Common myeloid progenitor, CD34-positive (primary cell): Measurements from ENCODE around the gene MPZL3.
A peak's percentile ranks its signal among the peaks of the same experiment; 100 is the strongest.

Source experiments
- CTCF ChIA-PET: fragments of 350-600 bp; sonication (Branson Sonifier 250); formaldehyde crosslinking; loops from one replicate; lab custom pipeline; 2021; ENCODE audit warnings: antibody characterized with exemption; lab: Charles Lee
- POLR2A ChIA-PET: fragments of 350-600 bp; sonication (Branson Sonifier 250); formaldehyde crosslinking; loops from one replicate; lab custom pipeline; 2021; ENCODE audit warnings: antibody characterized with exemption; lab: Charles Lee
- DNase-seq, 3 donors: peaks; one replicate each; pipeline versions ENCODE4 v3.0.0 to v3.0.0-alpha.2; 2013
- H3K27ac ChIP-seq, 2 experiments: 1 replicate in 1 of 2; 2 replicates in 1 of 2; pipeline ENCODE4 v1.7.0; 2013; ENCODE audit warnings: inconsistent platforms in 2 of 2, low read length in 2 of 2, mild to moderate bottlenecking in 2 of 2, low read depth in 1 of 2, moderate library complexity in 1 of 2; ENCODE audit not compliant: severe bottlenecking in 2 of 2, insufficient read depth in 1 of 2, poor library complexity in 1 of 2
- H3K27me3 ChIP-seq, 5 experiments: replicated peaks in 2 of 5; 1 replicate in 3 of 5; 2 replicates in 2 of 5; pipeline versions ENCODE4 v1.6.1 to v1.7.0; 2013; ENCODE audit warnings: low read length in 4 of 5, mild to moderate bottlenecking in 2 of 5, moderate library complexity in 2 of 5, inconsistent platforms in 1 of 5; ENCODE audit not compliant: insufficient read depth in 5 of 5, control insufficient read depth in 4 of 5
- H3K36me3 ChIP-seq, 4 experiments: 1 replicate in 2 of 4; 2 replicates in 2 of 4; pipeline versions ENCODE4 v1.6.1 to v1.7.0; 2013; ENCODE audit warnings: low read length in 3 of 4, control low read depth in 1 of 4, mild to moderate bottlenecking in 1 of 4; ENCODE audit not compliant: control insufficient read depth in 4 of 4, insufficient read depth in 4 of 4
- H3K4me1 ChIP-seq, 4 experiments: 1 replicate in 3 of 4; 2 replicates in 1 of 4; pipeline versions ENCODE4 v1.6.1 to v1.7.1; 2013; ENCODE audit warnings: low read length in 3 of 4, mild to moderate bottlenecking in 3 of 4, control low read depth in 1 of 4, inconsistent platforms in 1 of 4, moderate library complexity in 1 of 4; ENCODE audit not compliant: control insufficient read depth in 4 of 4, insufficient read depth in 4 of 4; ENCODE audit errors: control extremely low read depth in 1 of 4
- H3K4me3 ChIP-seq, 7 experiments: 1 replicate in 4 of 7; 2 replicates in 3 of 7; pipeline versions ENCODE4 v1.5.1 to v1.7.0; 2013; ENCODE audit warnings: mild to moderate bottlenecking in 7 of 7, low read length in 6 of 7, moderate library complexity in 6 of 7, inconsistent platforms in 2 of 7, low read depth in 2 of 7, control low read depth in 1 of 7; ENCODE audit not compliant: insufficient read depth in 4 of 7, control insufficient read depth in 1 of 7; ENCODE audit errors: extremely low read depth in 1 of 7
- H3K9me3 ChIP-seq, 5 experiments: 1 replicate in 4 of 5; 2 replicates in 1 of 5; pipeline versions ENCODE4 v1.6.1 to v1.7.1; 2013; ENCODE audit warnings: low read length in 4 of 5, mild to moderate bottlenecking in 2 of 5, inconsistent platforms in 1 of 5, low read depth in 1 of 5, moderate library complexity in 1 of 5; ENCODE audit not compliant: control insufficient read depth in 4 of 5, insufficient read depth in 2 of 5; ENCODE audit errors: control extremely low read depth in 1 of 5
- WGBS: methylation state at CpG from one replicate; pipeline ENCODE4 v1.1.5; 2013; ENCODE audit not compliant: insufficient coverage; 5-methylcytosine and 5-hydroxymethylcytosine counted together

Gene MPZL3

DNA sequence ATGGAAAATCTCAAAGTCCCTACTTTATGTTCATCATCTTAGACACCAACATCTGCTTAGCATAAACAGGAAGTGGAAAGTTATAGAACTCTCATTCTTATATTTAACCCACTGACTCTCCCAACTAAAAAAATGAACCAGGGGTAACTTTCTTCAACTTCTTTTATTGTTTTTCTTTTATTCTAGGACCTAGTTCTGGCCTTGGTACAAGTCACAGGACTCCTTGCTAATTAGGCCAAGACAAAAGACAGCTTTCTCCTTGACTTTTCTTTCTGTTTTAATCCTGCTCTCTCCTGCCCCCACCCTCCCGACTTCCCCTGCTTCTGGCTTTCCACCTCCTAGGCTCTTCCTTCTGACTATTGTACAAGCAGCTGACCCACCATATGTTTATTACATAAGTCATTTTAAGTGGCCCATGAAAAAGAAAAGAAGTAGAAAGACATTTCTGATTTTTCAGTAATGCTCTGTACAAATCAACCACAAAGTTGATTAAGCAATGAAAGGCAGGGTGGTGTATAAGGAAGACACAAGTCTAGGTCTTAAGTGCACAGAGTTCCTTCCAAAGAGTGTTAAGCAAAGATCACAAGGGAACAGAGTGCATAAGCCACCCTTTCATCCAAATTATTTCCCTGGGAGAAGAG is 45.7 kb downstream of the MPZL3 start:
- Histone ChIP-seq H3K36me3 (peaks cover 0 to 53% (median 14%) of the 10 kb centered on the region in 4 experiments), H3K27ac (no peak overlapping the region), H3K4me1 (peaks cover 10 to 26% (median 20%) of the 10 kb centered on the region in 4 experiments), H3K9me3 (no peaks in the 10 kb centered on the region), H3K4me3 (no peak overlapping the region), H3K27me3 (no peaks in the 10 kb centered on the region)
- peak in 2 of 3 donors; percentile 39 to 40 for DNase-seq
- CTCF ChIA-PET: interaction anchor here (1.3 to 1.7 kb wide), 2 partner anchors 8 to 10 kb away, joined by 4 read pairs; no protein-coding TSS in a partner anchor
- POLR2A ChIA-PET: no interaction called here
- WGBS: 33% methylated on average over 1 of the region's 1 CpG

DNA sequence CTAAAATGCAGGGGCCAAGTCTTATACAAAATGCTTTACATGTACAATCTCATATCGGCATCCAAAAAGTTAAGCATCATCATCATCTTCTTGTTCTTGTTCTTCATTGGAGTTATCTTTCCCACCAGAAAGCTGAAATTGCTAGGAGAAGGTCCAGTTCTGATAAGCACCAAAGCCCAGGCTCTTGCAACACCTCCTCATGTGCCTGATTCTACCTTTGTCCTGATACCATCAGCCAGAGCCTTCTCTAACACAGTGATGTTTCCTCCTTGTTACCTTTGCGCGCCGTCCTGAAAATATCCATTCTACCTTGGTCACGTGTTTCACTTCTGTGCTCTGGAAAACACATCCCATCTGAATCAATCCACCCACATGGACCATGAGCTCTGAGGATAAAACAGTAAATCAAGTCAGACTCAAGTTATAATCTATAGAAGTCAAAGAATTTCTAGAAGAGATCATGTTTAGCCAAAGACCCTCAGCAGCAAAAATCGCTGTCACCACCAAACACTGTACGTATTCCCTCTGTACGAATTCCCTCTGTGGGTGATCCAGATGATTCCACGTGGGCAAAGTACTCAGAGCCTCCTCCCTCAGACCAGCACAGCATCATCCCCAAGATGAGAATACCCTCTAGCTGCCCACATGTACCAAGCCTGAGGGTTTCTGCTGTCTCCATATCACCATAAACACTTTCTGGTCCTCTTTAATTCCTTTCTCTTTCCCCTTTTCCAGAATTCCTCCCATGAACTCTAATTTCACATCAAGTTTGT is 46.4 kb downstream of the MPZL3 start:
- peaks cover 0 to 50% (median 12%) of the 10 kb centered on the region in 4 experiments for H3K36me3 ChIP-seq
- peaks cover 10 to 29% (median 24%) of the 10 kb centered on the region in 4 experiments for H3K4me1 ChIP-seq
- H3K27ac ChIP-seq: no peak overlapping the region

DNA sequence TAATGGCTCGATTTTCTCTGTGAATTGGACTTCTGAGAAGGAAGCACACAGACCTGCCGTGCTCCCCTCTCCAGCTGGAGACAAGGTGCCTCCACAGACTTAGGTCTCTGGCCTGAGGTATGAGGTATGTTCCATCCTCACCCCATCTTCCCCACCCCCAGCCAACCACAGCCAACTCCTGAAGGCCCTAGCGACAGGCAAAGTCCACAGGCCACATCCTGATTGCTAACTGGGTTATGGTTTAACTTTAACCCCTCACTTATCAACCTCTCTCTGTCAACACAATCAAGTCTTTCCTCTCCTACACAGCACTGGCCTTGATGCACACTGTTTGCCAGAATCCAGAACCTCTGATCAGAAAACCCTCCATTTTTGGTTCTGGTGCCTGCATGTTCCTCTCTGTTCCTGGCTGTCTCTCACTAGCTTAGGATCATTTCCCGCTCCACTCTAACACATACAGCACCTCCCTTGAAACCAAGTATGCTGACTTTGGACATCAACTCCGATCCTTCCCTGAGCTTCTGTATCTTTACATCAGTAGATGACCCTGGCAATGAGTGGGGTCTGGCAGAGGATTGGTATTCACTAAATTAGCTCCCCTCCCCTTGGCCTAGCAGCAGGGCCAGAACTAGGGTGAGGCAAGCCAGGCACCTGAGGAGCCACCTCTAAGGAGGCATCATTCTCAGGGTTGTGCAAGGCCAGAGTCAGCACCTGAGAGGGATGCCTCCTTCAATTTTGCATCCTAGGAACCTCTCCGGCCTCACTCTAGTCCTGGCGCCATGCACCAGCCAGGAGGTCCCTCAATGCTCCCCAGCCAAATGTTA is 49.4 kb downstream of the MPZL3 start:
- CTCF ChIA-PET: interaction anchor here (1.0 to 3.2 kb wide), 13 partner anchors 10 to 150 kb away, joined by 3 to 20 read pairs (median 4); partner anchors contain the start of gene JAML
- Histone ChIP-seq H3K27ac (no peak overlapping the region), H3K4me3 (no peak overlapping the region), H3K36me3 (peaks cover 0 to 54% (median 11%) of the 10 kb centered on the region in 4 experiments), H3K27me3 (no peaks in the 10 kb centered on the region), H3K4me1 (peaks cover 10 to 34% (median 28%) of the 10 kb centered on the region in 4 experiments), H3K9me3 (no peaks in the 10 kb centered on the region)
- peak in 1 of 3 donors; percentile 35 for DNase-seq
- WGBS: 76% methylated on average over 4 of the region's 7 CpGs
- POLR2A ChIA-PET: no interaction called here

More for the DNA sequence above, 46.4 kb downstream of the MPZL3 start:
- WGBS: 94% methylated on average over 5 of the region's 9 CpGs
- ChIA-PET POLR2A (no interaction called here), CTCF (interaction anchor here (1.3 to 1.7 kb wide), 2 partner anchors 9 to 11 kb away, joined by 4 read pairs; no protein-coding TSS in a partner anchor)
- Histone ChIP-seq H3K4me3 (no peak overlapping the region), H3K9me3 (no peaks in the 10 kb centered on the region), H3K27me3 (no peaks in the 10 kb centered on the region)
- no peak for DNase-seq

DNA sequence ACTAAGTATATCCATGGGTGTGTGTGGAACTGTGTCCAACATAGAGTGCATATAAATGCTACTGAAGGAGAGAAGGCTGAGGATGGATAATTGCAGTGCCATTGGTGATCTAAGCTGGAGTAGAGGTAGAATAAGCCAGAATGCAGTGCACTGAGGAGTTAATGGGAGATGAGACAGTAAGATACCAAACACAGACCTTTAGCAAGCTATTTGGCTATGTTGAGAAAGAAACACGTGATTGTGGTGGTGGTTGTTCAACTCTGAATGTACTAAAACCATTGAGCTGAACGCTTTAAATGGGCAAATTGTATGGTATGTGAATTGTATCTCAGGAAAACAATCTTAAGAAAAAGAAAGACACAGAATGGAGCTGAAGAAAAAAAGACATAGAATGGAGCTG is 50.2 kb downstream of the MPZL3 start:
- H3K4me3 ChIP-seq: no peak overlapping the region
- H3K36me3 ChIP-seq: peaks cover 0 to 61% (median 15%) of the 10 kb centered on the region in 4 experiments
- no peaks in the 10 kb centered on the region for H3K9me3 ChIP-seq
- no peak for DNase-seq
- ChIA-PET CTCF (interaction anchor here (0.8 to 3.2 kb wide), 13 partner anchors 11 to 150 kb away, joined by 3 to 20 read pairs (median 4); partner anchors contain the start of genes JAML and MPZL3), POLR2A (no interaction called here)
- H3K4me1 ChIP-seq: peaks cover 9 to 33% (median 26%) of the 10 kb centered on the region in 4 experiments
- H3K27me3 ChIP-seq: no peaks in the 10 kb centered on the region
- WGBS: 100% methylated on average over 2 of the region's 2 CpGs
- no peak overlapping the region for H3K27ac ChIP-seq

GRCh38 chr11:118200901-118201680 is 51.1 kb downstream of the MPZL3 start:
- Histone ChIP-seq H3K4me1 (peaks cover under 1 to 24% (median 18%) of the 10 kb centered on the region in 4 experiments), H3K27me3 (no peaks in the 10 kb centered on the region), H3K9me3 (no peaks in the 10 kb centered on the region), H3K4me3 (no peak overlapping the region), H3K36me3 (peaks cover 0 to 69% (median 17%) of the 10 kb centered on the region in 4 experiments), H3K27ac (no peak overlapping the region)
- CTCF ChIA-PET: interaction anchor here (1.0 to 3.2 kb wide), 2 partner anchors 13 to 89 kb away, joined by 3 to 20 read pairs; no protein-coding TSS in a partner anchor
- 87% methylated on average over 8 of the region's 9 CpGs for WGBS
- peak in 2 of 3 donors; percentile 32 to 44 for DNase-seq
- POLR2A ChIA-PET: no interaction called here

- H3K4me1 ChIP-seq: peaks cover 0 to 23% (median 16%) of the 10 kb centered on the region in 4 experiments
These were observed 51.7 kb downstream of the MPZL3 start for GRCh38 chr11:118200497-118200896.

More at GRCh38 chr11:118200497-118200896, 51.7 kb downstream of the MPZL3 start:
- POLR2A ChIA-PET: no interaction called here
- 100% methylated on average over 2 of the region's 5 CpGs for WGBS
- no peak for DNase-seq
- CTCF ChIA-PET: interaction anchor here (0.8 to 3.2 kb wide), 5 partner anchors 13 to 95 kb away, joined by 3 to 49 read pairs (median 12); no protein-coding TSS in a partner anchor
- Histone ChIP-seq H3K4me3 (no peak overlapping the region), H3K27ac (no peak overlapping the region), H3K36me3 (peaks cover 0 to 68% (median 14%) of the 10 kb centered on the region in 4 experiments), H3K27me3 (no peaks in the 10 kb centered on the region), H3K9me3 (no peaks in the 10 kb centered on the region)
